ENCODE measurements around the gene GRK4. TPM values are rescaled to one million over a fixed set of nuclear protein-coding genes. Genes with fewer than 3 reads are reported as not detected.

Gene GRK4
- total RNA-seq, 1 experiment from 2014 or later, result 4.2 TPM

DNA sequence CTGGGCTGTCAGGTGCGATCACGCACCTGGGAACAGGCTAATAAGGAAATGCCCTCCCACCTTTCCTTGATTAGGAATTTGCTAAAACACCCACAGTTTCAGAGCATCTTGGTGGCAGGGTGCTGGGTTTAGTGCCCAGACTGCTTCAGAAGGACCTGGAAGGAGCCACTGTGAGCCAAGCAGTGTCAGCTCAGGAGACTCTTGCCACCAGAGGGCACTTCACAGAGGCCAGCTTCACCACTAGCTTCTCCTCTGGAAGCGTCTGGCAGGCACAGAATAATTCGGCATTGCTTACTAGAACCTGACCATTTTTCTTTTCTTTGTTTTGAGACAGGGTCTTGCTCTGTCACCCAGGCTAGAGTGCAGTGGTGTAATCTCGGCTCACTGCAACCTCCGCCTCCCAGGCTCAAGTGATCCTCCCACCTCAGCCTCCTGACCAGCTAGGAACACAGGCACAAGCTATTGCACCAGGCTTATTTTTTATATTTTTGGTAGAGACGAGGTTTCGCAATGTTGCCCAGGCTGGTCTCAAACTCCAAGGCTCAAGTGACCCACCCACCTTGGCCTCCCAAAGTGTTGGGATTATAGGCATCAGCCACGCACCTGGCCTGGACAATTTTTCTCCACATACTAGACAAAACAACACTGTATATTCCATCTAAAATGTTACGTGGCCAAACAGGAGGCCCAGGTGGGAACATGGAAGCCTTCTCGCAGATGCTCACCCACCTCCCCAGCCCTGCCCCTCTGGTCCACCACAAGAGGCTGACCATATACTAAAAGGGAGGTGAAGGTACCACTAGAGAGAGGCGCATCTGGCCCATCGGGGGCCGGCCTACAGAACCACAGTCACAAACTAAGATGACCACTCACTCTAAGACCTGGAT, 14.2 kb upstream of the GRK4 start:
- RAD21 ChIA-PET (ENCODE audit: low non-redundant PET in 1 of 2, low total read pairs in 2 of 2, uncharacterized antibody in 2 of 2, unreplicated experiment in 2 of 2), result no interaction called here
- peaks cover 74% of the 10 kb centered on the region for H3K79me2 ChIP-seq (ENCODE audit: insufficient read depth, low read length)
- no peak overlapping the region for H3K9ac ChIP-seq (ENCODE audit: low read length)
- intact Hi-C loops (cut with micrococcal nuclease), result loop anchor here (1.0 kb wide), 1 partner anchor 88 kb away; no protein-coding TSS in a partner anchor
- H3K9me2 ChIP-seq (ENCODE audit: insufficient read depth), result no peaks in the 10 kb centered on the region
- no TSS peak for BruUV-seq (replicated peaks)
- H3K27me3 ChIP-seq (ENCODE audit: insufficient read depth, low read length), result no peaks in the 10 kb centered on the region
- ATAC-seq (peak; percentile 83), DNase-seq (ENCODE audit: low read depth, low spot score) (peak; percentile 22)
- no peak overlapping the region for H3K27ac ChIP-seq (ENCODE audit: low read depth, low read length)
- peaks cover 71 to 84% of the 10 kb centered on the region in 2 experiments for H3K36me3 ChIP-seq (ENCODE audit: control insufficient read depth in 1 of 2, insufficient read depth in 2 of 2, low read length in 2 of 2)
- POLR2A ChIA-PET, result interaction anchor here (1.6 kb wide), 1 partner anchor 12 kb away, joined by 3 read pairs; no protein-coding TSS in a partner anchor
- H3K4me2 ChIP-seq (ENCODE audit: low read length), result no peak overlapping the region
- no peak overlapping the region for H3K4me3 ChIP-seq (replicated peaks in 1 of 2; ENCODE audit: low read depth in 1 of 2, low read length in 2 of 2)
- CTCF ChIA-PET, result interaction anchor here (1.6 to 1.7 kb wide), 2 partner anchors 13 to 14 kb away, joined by 5 read pairs; no protein-coding TSS in a partner anchor
- H4K20me1 ChIP-seq (ENCODE audit: insufficient read depth), result peaks cover 17% of the 10 kb centered on the region; the same call in 1 of the 2 replicates
- no peak for TF ChIP-seq FOSL1 (IDR thresholded peaks at IDR 0.05; ENCODE audit: low read depth)
- TF ChIP-seq CTCF (IDR thresholded peaks at IDR 0.05 in 2 of 3, conservative IDR thresholded peaks at IDR 0.05 in 1 of 3; ENCODE audit: borderline replicate concordance in 1 of 3, insufficient read depth in 1 of 3, low read depth in 2 of 3, low read length in 2 of 3), result peak; percentile 35 to 69 (median 53); a peak in 4 of 6 replicates
- TF ChIP-seq YY1 (IDR thresholded peaks at IDR 0.05; ENCODE audit: extremely low read depth, insufficient replicate concordance, low read depth, low read length), result no peak
- TF ChIP-seq, protein P1, sequence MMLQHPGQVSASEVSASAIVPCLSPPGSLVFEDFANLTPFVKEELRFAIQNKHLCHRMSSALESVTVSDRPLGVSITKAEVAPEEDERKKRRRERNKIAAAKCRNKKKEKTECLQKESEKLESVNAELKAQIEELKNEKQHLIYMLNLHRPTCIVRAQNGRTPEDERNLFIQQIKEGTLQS (IDR thresholded peaks at IDR 0.05), result no peak
- no peak for TF ChIP-seq TCF7L2 (IDR thresholded peaks at IDR 0.05; ENCODE audit: borderline replicate concordance, extremely low read depth, insufficient read depth, insufficient read length)
- no peak for TF ChIP-seq EGR1 (IDR thresholded peaks at IDR 0.05; ENCODE audit: low read depth)
- peak; percentile 40; the same call in 1 of the 2 replicates for TF ChIP-seq RAD21 (IDR thresholded peaks at IDR 0.05; ENCODE audit: low read depth)
- no peaks in the 10 kb centered on the region for H3K4me1 ChIP-seq (ENCODE audit: control insufficient read depth in 1 of 2, insufficient read depth in 2 of 2, low read length in 2 of 2)
- no peak overlapping the region for H2AFZ ChIP-seq (ENCODE audit: low read depth, low read length, poor library complexity, severe bottlenecking)
- H3K9me3 ChIP-seq (ENCODE audit: control insufficient read depth in 1 of 2, insufficient read depth in 1 of 2, low read depth in 1 of 2, low read length in 2 of 2), result no peaks in the 10 kb centered on the region
